ENCODE results near the gene MOCS3.

DNA sequence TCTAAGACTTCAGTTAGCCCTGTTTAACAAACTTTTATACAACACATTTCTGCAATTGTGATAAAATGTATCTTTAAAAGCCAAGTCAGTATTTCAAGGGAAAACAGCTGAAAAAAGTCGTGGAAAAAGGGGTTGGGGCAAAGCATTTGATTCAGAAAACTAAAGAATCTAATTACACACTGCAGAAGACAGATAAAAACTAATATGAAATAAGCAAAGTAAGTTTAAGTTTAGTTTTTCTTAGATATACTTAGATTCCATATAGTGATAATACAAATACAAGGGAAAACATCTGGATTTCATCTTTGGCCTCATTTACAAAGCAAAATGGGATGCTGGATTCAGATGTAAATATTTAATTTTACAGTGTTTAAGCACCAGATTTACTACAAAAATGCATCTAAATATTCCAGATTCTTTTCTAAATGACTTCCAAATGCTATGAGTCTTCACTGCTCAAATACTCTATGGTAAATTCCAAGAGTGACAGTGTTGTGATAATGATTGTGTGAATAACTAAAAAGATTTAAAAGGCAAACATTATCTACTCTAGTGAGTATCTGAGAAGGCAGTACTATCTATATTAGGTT lies 25.8 kb upstream of the MOCS3 start:
- TF ChIP-seq SOX15 (CRISPR knock-in tag; IDR thresholded peaks at IDR 0.05): no peak
- TF ChIP-seq CTCF (IDR thresholded peaks at IDR 0.05): no peak
- TF ChIP-seq HMGXB4 (CRISPR knock-in tag; IDR thresholded peaks at IDR 0.05): no peak
- no peak for TF ChIP-seq ZNF317 (CRISPR knock-in tag; IDR thresholded peaks at IDR 0.05; ENCODE audit: borderline replicate concordance, low read depth)
- TF ChIP-seq ZNF263 (CRISPR knock-in tag; IDR thresholded peaks at IDR 0.05; ENCODE audit: low read depth): no peak
- TF ChIP-seq SP1 (CRISPR knock-in tag; conservative IDR thresholded peaks at IDR 0.05): no peak
- no peak for TF ChIP-seq ZBTB21 (CRISPR knock-in tag; IDR thresholded peaks at IDR 0.05; ENCODE audit: borderline replicate concordance)
- TF ChIP-seq TP53 (CRISPR knock-in tag; IDR thresholded peaks at IDR 0.05): no peak
- TF ChIP-seq, protein P1, sequence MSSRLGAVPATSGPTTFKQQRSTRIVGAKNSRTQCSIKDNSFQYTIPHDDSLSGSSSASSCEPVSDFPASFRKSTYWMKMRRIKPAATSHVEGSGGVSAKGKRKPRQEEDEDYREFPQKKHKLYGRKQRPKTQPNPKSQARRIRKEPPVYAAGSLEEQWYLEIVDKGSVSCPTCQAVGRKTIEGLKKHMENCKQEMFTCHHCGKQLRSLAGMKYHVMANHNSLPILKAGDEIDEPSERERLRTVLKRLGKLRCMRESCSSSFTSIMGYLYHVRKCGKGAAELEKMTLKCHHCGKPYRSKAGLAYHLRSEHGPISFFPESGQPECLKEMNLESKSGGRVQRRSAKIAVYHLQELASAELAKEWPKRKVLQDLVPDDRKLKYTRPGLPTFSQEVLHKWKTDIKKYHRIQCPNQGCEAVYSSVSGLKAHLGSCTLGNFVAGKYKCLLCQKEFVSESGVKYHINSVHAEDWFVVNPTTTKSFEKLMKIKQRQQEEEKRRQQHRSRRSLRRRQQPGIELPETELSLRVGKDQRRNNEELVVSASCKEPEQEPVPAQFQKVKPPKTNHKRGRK (CRISPR knock-in tag; IDR thresholded peaks at IDR 0.05; ENCODE audit: borderline replicate concordance): no peak
- TF ChIP-seq, protein P2, sequence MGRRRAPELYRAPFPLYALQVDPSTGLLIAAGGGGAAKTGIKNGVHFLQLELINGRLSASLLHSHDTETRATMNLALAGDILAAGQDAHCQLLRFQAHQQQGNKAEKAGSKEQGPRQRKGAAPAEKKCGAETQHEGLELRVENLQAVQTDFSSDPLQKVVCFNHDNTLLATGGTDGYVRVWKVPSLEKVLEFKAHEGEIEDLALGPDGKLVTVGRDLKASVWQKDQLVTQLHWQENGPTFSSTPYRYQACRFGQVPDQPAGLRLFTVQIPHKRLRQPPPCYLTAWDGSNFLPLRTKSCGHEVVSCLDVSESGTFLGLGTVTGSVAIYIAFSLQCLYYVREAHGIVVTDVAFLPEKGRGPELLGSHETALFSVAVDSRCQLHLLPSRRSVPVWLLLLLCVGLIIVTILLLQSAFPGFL (CRISPR knock-in tag; IDR thresholded peaks at IDR 0.05; ENCODE audit: borderline replicate concordance): no peak
- TF ChIP-seq FOXJ3 (CRISPR knock-in tag; IDR thresholded peaks at IDR 0.05; ENCODE audit: borderline replicate concordance): no peak
- no peak for TF ChIP-seq FOXP4 (CRISPR knock-in tag; IDR thresholded peaks at IDR 0.05)

Data from WTC11 (cell line).